Activated CD8-positive, alpha-beta T cell treated with anti-CD3 and anti-CD28 coated beads for 36 hours (primary cell): Measurements from ENCODE around the gene STX4. TPM values are rescaled to one million over a fixed set of nuclear protein-coding genes. Genes with fewer than 3 reads are reported as not detected.

Experiments
- ATAC-seq: fragments of 200-7000 bp; cut with Tn5 transposase; one replicate; pipeline ENCODE4 v1.10.0; 2021; ENCODE audit warnings: mild to moderate bottlenecking, moderate library complexity
- CTCF ChIA-PET: fragments of 350-600 bp; sonication (Branson Sonifier 250); formaldehyde crosslinking; loops from one replicate; lab custom pipeline; 2021; ENCODE audit warnings: antibody characterized with exemption; lab: Charles Lee
- POLR2A ChIA-PET: fragments of 350-600 bp; sonication (Branson Sonifier 250); formaldehyde crosslinking; loops from one replicate; lab custom pipeline; 2021; ENCODE audit warnings: antibody characterized with exemption; lab: Charles Lee
- DNase-seq: peaks from one replicate; pipeline ENCODE4 v3.0.0-alpha.2; 2020
- H3K27ac Mint-ChIP-seq: one replicate; pipeline ENCODE4 v1.8.0; 2021; ENCODE audit warnings: mild to moderate bottlenecking, mixed read lengths
- H3K27me3 Mint-ChIP-seq: one replicate; pipeline ENCODE4 v1.8.0; 2021; ENCODE audit warnings: mixed read lengths
- H3K36me3 Mint-ChIP-seq: one replicate; pipeline ENCODE4 v1.8.0; 2021; ENCODE audit warnings: low read depth, mixed read lengths
- H3K4me1 Mint-ChIP-seq: one replicate; pipeline ENCODE4 v1.8.0; 2021; ENCODE audit warnings: low read depth, mixed read lengths
- H3K4me3 Mint-ChIP-seq: one replicate; pipeline ENCODE4 v1.8.0; 2021; ENCODE audit warnings: mild to moderate bottlenecking, moderate library complexity, mixed read lengths
- H3K9me3 Mint-ChIP-seq: one replicate; pipeline ENCODE4 v1.8.0; 2021; ENCODE audit warnings: mixed read lengths
- CTCF ChIP-seq: fragments of 200-600 bp; IDR thresholded peaks from one replicate; pipeline ENCODE4 v1.8.0; 2022; ENCODE audit warnings: antibody characterized with exemption, mild to moderate bottlenecking
- intact Hi-C: fragments of 100-400 bp; cut with micrococcal nuclease; formaldehyde crosslinking; loops from one replicate; pipeline ENCODE4 v1.10.0; 2022
- total RNA-seq, 2 experiments: library from RNA; stranded (reverse); gene quantifications; one replicate each; pipeline ENCODE4 v1.2.3, GENCODE V29; 2021

Gene STX4
- total RNA-seq, 2 experiments from 2014 or later: 25.2 to 27.7 TPM

GRCh38 chr16:31076319-31076718 is 43.0 kb downstream of the STX4 start:
- intact Hi-C loops: no loop called here
- POLR2A ChIA-PET: interaction anchor here (0.6 to 1.4 kb wide), 3 partner anchors 104 to 117 kb away, joined by 3 to 4 read pairs (median 3); partner anchors contain the start of gene FUS
- H3K4me1 Mint-ChIP-seq: peaks cover 51% of the 10 kb centered on the region

GRCh38 chr16:31077024-31077423 is 43.7 kb downstream of the STX4 start:
- H3K36me3 Mint-ChIP-seq: peaks cover 49% of the 10 kb centered on the region
- peaks cover 44% of the 10 kb centered on the region for H3K4me1 Mint-ChIP-seq
- POLR2A ChIA-PET: interaction anchor here (0.6 to 2.1 kb wide), 4 partner anchors 12 to 118 kb away, joined by 3 to 5 read pairs (median 4); partner anchors contain the start of genes FUS and PRSS53
- intact Hi-C loops: no loop called here
- TF ChIP-seq CTCF: no peak
- no peak overlapping the region for H3K27ac Mint-ChIP-seq
- H3K9me3 Mint-ChIP-seq: no peaks in the 10 kb centered on the region
- H3K4me3 Mint-ChIP-seq: no peak overlapping the region
- H3K27me3 Mint-ChIP-seq: no peaks in the 10 kb centered on the region
- no peak for ATAC-seq
- DNase-seq: no peak
- CTCF ChIA-PET: interaction anchor here (0.7 kb wide), 1 partner anchor 19 kb away, joined by 3 read pairs; no protein-coding TSS in a partner anchor

More at GRCh38 chr16:31076319-31076718, 43.0 kb downstream of the STX4 start:
- Mint-ChIP-seq H3K27me3 (no peaks in the 10 kb centered on the region), H3K27ac (peak overlapping the region; percentile 27), H3K9me3 (no peaks in the 10 kb centered on the region), H3K4me3 (peak overlapping the region; percentile 96), H3K36me3 (peaks cover 49% of the 10 kb centered on the region)
- no peak for TF ChIP-seq CTCF
- CTCF ChIA-PET: interaction anchor here (1.3 kb wide), 1 partner anchor 66 kb away, joined by 4 read pairs; no protein-coding TSS in a partner anchor
- no peak for ATAC-seq
- no peak for DNase-seq

GRCh38 chr16:31077592-31078396 is 44.4 kb downstream of the STX4 start:
- Mint-ChIP-seq H3K36me3 (peaks cover 48% of the 10 kb centered on the region), H3K27me3 (no peaks in the 10 kb centered on the region), H3K4me3 (no peak overlapping the region), H3K9me3 (no peaks in the 10 kb centered on the region), H3K27ac (peak overlapping the region; percentile 55), H3K4me1 (peaks cover 45% of the 10 kb centered on the region)
- no peak for ATAC-seq
- no peak for DNase-seq
- TF ChIP-seq CTCF: no peak
- CTCF ChIA-PET: interaction anchor here (0.7 kb wide), 1 partner anchor 18 kb away, joined by 3 read pairs; no protein-coding TSS in a partner anchor
- POLR2A ChIA-PET: interaction anchor here (0.6 to 2.1 kb wide), 4 partner anchors 11 to 119 kb away, joined by 3 to 5 read pairs (median 4); partner anchors contain the start of genes FUS and PRSS53
- intact Hi-C loops: no loop called here

- ATAC-seq (no peak), DNase-seq (no peak)
- H3K27me3 Mint-ChIP-seq: no peaks in the 10 kb centered on the region
- H3K4me3 Mint-ChIP-seq: no peak overlapping the region
- peaks cover 47% of the 10 kb centered on the region for H3K4me1 Mint-ChIP-seq
- no peak for TF ChIP-seq CTCF
- no peak overlapping the region for H3K27ac Mint-ChIP-seq
- H3K9me3 Mint-ChIP-seq: no peaks in the 10 kb centered on the region
- H3K36me3 Mint-ChIP-seq: peaks cover 50% of the 10 kb centered on the region
- CTCF ChIA-PET: no interaction called here
- POLR2A ChIA-PET: interaction anchor here (0.7 to 2.1 kb wide), 2 partner anchors 10 to 21 kb away, joined by 3 to 5 read pairs; partner anchors contain the start of gene PRSS53
- intact Hi-C loops: no loop called here
Observed at GRCh38 chr16:31078597-31079341, 45.4 kb downstream of the STX4 start.
